Astrocyte (in vitro differentiated cells and primary cell): Measurements from ENCODE around the gene SIX3.
A peak's percentile ranks its signal among the peaks of the same experiment; 100 is the strongest.

Source experiments
- EZH2 ChIP-seq: IDR thresholded peaks from 2 replicates; pipeline ENCODE4 v1.6.1; 2012; ENCODE audit warnings: mild to moderate bottlenecking, low read length, inconsistent platforms; ENCODE audit not compliant: insufficient read depth
- TF ChIP-seq, protein P1 (sequence below): IDR thresholded peaks from 2 replicates; pipeline ENCODE4 v1.5.1; 2011; ENCODE audit warnings: low read depth, mild to moderate bottlenecking, inconsistent platforms, low read length, moderate library complexity; ENCODE audit not compliant: insufficient read depth

GRCh38 chr2:44936715-44937687 is 4.5 kb upstream of the SIX3 start:
- TF ChIP-seq, protein P1, sequence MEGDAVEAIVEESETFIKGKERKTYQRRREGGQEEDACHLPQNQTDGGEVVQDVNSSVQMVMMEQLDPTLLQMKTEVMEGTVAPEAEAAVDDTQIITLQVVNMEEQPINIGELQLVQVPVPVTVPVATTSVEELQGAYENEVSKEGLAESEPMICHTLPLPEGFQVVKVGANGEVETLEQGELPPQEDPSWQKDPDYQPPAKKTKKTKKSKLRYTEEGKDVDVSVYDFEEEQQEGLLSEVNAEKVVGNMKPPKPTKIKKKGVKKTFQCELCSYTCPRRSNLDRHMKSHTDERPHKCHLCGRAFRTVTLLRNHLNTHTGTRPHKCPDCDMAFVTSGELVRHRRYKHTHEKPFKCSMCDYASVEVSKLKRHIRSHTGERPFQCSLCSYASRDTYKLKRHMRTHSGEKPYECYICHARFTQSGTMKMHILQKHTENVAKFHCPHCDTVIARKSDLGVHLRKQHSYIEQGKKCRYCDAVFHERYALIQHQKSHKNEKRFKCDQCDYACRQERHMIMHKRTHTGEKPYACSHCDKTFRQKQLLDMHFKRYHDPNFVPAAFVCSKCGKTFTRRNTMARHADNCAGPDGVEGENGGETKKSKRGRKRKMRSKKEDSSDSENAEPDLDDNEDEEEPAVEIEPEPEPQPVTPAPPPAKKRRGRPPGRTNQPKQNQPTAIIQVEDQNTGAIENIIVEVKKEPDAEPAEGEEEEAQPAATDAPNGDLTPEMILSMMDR, result no peak
- TF ChIP-seq EZH2, result peak; percentile 12
